Coronary artery (tissue), 2 donors: ENCODE results near the gene VRK1.
"Not testable (repeated sequence)": the region's sequence is repeated elsewhere in the genome, so short reads cannot be mapped to it uniquely, and the experiment has no call there.

Experiments used
- DNase-seq: peaks from one replicate; pipeline ENCODE4 v3.0.0-alpha.2; 2017; ENCODE audit warnings: low spot score
- H3K27ac ChIP-seq, 2 donors: fragments of 200-600 bp; sonication (generic); one replicate each; pipeline ENCODE4 v1.5.1; 2016 to 2019
- H3K4me3 ChIP-seq: fragments of 200-600 bp; sonication (generic); 2 replicates; pipeline ENCODE4 v1.5.1; 2016; ENCODE audit warnings: mild to moderate bottlenecking, moderate library complexity
- TF ChIP-seq, protein P1 (sequence below): fragments of 200-600 bp; sonication (generic); IDR thresholded peaks from one replicate; pipeline ENCODE4 v1.5.1; 2019; ENCODE audit warnings: antibody characterized with exemption

VRK1 gene

DNA sequence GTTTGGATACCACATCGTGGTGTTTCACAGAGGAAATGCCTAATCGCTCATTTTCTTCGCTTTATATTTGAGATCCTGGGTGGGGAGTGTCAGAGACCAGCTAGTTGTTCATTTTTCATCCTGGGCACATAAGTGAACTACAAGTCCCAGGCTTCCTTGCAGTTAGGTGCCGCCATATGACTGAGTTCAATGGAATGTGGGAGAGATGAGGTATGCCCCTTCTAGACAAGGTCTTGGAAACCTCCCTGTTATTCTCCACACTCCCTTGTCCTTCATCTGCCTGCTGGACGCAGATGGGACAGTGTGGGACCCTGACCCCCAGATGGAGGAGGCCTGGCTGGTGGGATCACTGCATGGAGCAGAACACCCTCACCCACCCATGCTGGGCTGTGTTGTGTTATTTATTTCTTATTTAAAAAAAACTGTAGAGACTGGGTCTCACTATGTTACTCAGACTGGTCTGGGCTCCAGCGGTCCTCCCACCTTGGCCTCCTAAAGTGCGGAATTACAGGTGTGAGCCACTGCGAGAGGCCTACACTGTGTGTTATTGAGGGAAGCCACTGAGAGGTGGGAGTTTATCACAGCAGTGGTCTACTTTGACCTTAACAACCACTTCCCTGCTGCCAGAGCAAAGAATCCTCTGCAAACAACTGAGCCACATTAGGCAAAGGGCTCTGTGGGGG, 42.9 kb upstream of the VRK1 start:
- Histone ChIP-seq H3K27ac (no peak overlapping the region), H3K4me3 (no peak overlapping the region)
- peak; percentile 46 for DNase-seq
- TF ChIP-seq, protein P1, sequence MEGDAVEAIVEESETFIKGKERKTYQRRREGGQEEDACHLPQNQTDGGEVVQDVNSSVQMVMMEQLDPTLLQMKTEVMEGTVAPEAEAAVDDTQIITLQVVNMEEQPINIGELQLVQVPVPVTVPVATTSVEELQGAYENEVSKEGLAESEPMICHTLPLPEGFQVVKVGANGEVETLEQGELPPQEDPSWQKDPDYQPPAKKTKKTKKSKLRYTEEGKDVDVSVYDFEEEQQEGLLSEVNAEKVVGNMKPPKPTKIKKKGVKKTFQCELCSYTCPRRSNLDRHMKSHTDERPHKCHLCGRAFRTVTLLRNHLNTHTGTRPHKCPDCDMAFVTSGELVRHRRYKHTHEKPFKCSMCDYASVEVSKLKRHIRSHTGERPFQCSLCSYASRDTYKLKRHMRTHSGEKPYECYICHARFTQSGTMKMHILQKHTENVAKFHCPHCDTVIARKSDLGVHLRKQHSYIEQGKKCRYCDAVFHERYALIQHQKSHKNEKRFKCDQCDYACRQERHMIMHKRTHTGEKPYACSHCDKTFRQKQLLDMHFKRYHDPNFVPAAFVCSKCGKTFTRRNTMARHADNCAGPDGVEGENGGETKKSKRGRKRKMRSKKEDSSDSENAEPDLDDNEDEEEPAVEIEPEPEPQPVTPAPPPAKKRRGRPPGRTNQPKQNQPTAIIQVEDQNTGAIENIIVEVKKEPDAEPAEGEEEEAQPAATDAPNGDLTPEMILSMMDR, result no peak

DNA sequence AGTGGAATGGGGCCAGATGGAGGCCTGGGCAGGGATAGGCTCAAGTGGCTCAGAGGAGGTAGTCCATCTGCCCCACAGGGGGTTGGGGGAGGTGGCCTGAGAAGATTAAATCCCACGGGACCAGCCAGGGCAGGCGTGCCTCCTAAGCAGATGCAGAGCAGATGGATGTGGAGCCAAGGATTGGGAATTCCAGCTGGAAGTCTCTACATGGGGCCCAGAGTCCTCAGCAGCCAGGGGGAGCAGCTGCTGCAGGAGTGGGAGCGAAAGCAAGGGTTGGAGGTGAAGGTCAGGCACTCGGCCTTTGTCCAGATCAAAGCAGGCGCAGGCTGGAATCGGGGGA, 42.4 kb upstream of the VRK1 start:
- TF ChIP-seq, protein P1, result no peak
- no peak overlapping the region for H3K27ac ChIP-seq
- DNase-seq, result peak; percentile 45
- H3K4me3 ChIP-seq, result no peak overlapping the region

DNA sequence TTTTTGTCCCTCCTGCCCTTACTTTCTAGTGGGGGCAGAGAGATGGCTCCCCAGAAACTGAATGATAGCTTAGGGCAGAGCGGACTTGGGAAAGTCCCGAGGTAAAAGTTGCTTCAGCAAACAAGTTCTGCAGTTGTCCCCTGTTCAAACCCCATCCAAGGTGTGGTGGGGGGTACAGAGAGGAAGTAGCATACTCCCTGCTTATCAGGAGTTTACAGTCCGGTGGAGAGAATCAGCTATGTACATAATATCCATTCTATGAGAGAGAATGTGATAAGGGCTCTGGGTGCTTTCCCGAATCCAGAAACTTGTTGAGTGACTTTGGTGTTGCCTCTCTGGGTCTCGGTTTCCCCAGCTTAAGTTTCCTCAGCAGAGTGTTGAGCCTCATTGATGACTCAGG, 40.4 kb upstream of the VRK1 start:
- no peak overlapping the region for H3K27ac ChIP-seq

DNA sequence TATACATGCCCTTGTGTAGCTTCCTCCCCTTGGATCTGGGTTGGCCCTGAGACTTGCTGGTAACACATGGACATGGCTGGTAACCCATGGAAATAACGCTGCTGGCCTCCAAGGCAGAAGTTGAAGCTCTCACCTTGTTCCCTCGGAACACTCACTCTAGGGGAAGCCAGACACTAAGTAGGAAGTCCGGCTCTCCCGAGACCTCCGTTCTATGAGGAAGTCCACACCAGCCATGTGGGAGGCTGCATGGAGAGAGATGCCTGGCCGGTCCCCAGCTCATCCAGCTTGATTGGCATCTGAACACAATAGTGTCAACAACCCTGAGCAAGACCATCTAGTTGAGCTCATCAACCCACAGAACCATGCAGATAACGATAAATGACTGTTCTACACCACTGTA, 39.7 kb upstream of the VRK1 start:
- Histone ChIP-seq H3K4me3 (no peak overlapping the region), H3K27ac (no peak overlapping the region)
- TF ChIP-seq, protein P1, result no peak
- peak; percentile 53 for DNase-seq

More for the DNA sequence above, 40.4 kb upstream of the VRK1 start:
- peak; percentile 49 for DNase-seq
- H3K4me3 ChIP-seq, result no peak overlapping the region
- TF ChIP-seq, protein P1, result no peak

DNA sequence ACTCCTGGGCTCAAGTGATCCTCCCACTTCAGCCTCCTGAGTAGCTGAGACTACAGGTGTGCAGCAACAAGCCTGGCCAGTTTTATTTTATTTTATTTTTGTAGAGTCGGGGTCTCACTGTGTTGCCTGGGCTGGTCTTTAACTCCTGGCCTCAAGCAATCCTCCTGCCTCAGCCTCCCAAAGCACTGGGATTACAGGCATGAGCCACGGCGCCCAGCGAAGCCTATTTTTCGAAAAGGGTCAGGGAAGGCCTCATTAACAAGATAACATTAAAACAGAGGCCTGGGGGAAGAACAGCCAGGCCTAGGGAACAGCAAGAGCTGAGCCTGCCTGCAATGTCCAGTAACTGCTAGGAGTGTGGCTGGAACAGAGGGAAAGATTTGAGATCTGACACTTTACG, 36.1 kb upstream of the VRK1 start:
- no peak overlapping the region for H3K4me3 ChIP-seq
- TF ChIP-seq, protein P1, result no peak
- H3K27ac ChIP-seq, result no peak overlapping the region
- peak; percentile 63 for DNase-seq

DNA sequence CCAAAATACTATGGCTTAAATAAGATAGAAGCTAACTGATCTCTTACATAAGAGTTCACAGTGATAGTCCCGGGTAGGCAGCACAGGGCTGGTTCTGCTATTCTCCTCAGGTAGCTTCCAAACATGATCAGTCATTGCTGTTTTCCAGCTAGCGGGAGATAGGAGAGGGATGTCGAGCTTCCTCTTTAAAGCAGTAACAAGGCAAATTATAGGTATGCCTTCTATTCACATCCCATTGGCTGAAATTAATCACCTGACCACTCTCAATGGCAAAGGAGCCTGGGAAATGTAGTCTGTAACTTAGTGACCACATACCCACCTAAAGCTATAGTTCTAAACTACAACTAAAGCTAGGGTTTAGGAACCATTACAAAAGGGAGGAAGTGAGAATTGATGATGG, 34.5 kb upstream of the VRK1 start:
- no peak for DNase-seq
- H3K27ac ChIP-seq, result no peak overlapping the region
- no peak overlapping the region for H3K4me3 ChIP-seq
- TF ChIP-seq, protein P1, result no peak

DNA sequence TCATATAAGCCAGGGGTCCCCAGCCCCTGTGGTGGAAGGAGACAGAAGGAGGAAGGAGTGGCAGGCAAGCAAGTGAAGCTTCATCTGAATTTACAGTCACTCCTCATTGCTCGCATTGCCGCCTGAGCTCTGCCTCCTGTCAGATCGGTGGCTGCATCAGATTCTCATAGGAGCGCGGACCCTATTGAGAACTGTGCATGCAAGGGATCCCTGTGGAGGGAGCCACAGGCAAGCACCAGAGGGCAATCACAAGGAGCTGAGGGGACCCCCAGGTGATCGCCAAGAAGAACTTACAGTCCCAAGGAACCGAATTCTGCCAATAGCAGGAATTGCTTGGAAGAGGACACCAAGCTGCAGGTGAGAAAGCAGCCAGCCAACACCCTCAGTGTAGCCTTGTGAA, 33.2 kb upstream of the VRK1 start:
- no peak for DNase-seq
- TF ChIP-seq, protein P1, result no peak
- no peak overlapping the region for H3K4me3 ChIP-seq
- H3K27ac ChIP-seq, result no peak overlapping the region

DNA sequence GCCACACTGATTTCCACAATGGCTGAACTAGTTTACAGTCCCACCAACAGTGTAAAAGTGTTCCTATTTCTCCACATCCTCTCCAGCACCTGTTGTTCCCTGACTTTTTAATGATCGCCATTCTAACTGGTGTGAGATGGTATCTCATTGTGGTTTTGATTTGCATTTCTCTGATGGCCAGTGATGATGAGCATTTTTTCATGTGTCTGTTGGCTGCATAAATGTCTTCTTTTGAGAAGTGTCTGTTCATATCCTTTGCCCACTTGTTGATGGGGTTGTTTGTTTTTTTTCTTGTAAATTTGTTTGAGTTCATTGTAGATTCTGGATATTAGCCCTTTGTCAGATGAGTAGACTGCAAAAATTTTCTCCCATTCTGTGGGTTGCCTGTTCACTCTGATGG, 32.0 kb upstream of the VRK1 start:
- not testable (repeated sequence) for H3K27ac ChIP-seq, H3K4me3 ChIP-seq, DNase-seq
